ENCODE data around the gene C2orf69.

- TF ChIP-seq CTCF (IDR thresholded peaks at IDR 0.05; ENCODE audit: low read length) (no peak), EZH2 (IDR thresholded peaks at IDR 0.05; ENCODE audit: borderline replicate concordance, low read length) (no peak)
Measured at GRCh38 chr2:199914372-199914958, 3.4 kb downstream of the C2orf69 start.

Measured in OCI-LY1 (cell line).